GM12878 (cell line): ENCODE data around the gene ZBTB48. TPM values are rescaled to one million over a fixed set of nuclear protein-coding genes. Genes with fewer than 3 reads are reported as not detected.

Source experiments
- ATAC-seq: fragments of 200-7000 bp; cut with Tn5 transposase; 3 replicates; pipeline ENCODE4 v1.9.1; 2020; ENCODE audit warnings: mild to moderate bottlenecking, moderate library complexity
- BruUV-seq: library from RNA; stranded (reverse); fragments of 400-500 nt; replicated peaks from 2 replicates; lab custom pipeline; 2021; lab: Mats Ljungman, UMichigan
- CTCF ChIA-PET: fragments of 300-600 bp; sonication (Branson Sonifier 250); formaldehyde crosslinking; extraction: SDS; loops from one replicate; lab custom pipeline; 2021; ENCODE audit warnings: inconsistent platforms; lab: Yijun Ruan, JAX
- POLR2A ChIA-PET: fragments of 350-600 bp; formaldehyde crosslinking; extraction: SDS; loops from one replicate; lab custom pipeline; 2021; ENCODE audit warnings: inconsistent platforms; lab: Charles Lee
- RAD21 ChIA-PET: fragments of 300-600 bp; sonication (Branson Sonifier 250); formaldehyde crosslinking; loops from one replicate; lab custom pipeline; 2023; ENCODE audit warnings: antibody characterized with exemption; ENCODE audit not compliant: unreplicated experiment; lab: Charles Lee
- SMC1A ChIA-PET: fragments of 300-600 bp; sonication (Branson Sonifier 250); formaldehyde crosslinking; loops from one replicate; lab custom pipeline; 2023; ENCODE audit not compliant: unreplicated experiment, uncharacterized antibody; lab: Charles Lee
- DNase-seq: peaks from one replicate; pipeline ENCODE4 v3.0.0-alpha.2; 2011; ENCODE audit warnings: low read depth, low spot score
- FAIRE-seq: peaks from 3 replicates; lab custom pipeline; 2011; peaks lifted over from hg19 to GRCh38; lab: Jason Lieb, UNC
- H2AFZ ChIP-seq: 2 replicates; pipeline ENCODE4 v1.6.0; 2011; ENCODE audit warnings: low read depth, low read length, control low read depth; ENCODE audit not compliant: control insufficient read depth
- H3K27ac ChIP-seq: 2 replicates; pipeline ENCODE4 v1.5.1; 2011; ENCODE audit warnings: control low read depth; ENCODE audit not compliant: control insufficient read depth, insufficient read depth
- H3K27me3 ChIP-seq, 2 experiments: replicated peaks in 1 of 2; 2 replicates each; pipeline versions ENCODE4 v1.6.0 to v1.6.1; 2011; ENCODE audit warnings: low read length in 1 of 2; ENCODE audit not compliant: control insufficient read depth in 2 of 2, insufficient read depth in 2 of 2
- H3K36me3 ChIP-seq, 2 experiments: 2 replicates each; pipeline ENCODE4 v1.5.1; 2011; ENCODE audit warnings: low read length in 1 of 2; ENCODE audit not compliant: control insufficient read depth in 2 of 2, insufficient read depth in 2 of 2
- H3K4me1 ChIP-seq: 2 replicates; pipeline ENCODE4 v1.6.1; 2011; ENCODE audit warnings: mild to moderate bottlenecking, low read length, moderate library complexity, mixed read lengths; ENCODE audit not compliant: control insufficient read depth, insufficient read depth
- H3K4me2 ChIP-seq: 2 replicates; pipeline ENCODE4 v1.6.0; 2011; ENCODE audit warnings: control low read depth; ENCODE audit not compliant: control insufficient read depth, insufficient read depth
- H3K4me3 ChIP-seq: fragments of 200-600 bp; sonication (generic); 2 replicates; pipeline ENCODE4 v1.5.1; 2016
- H3K79me2 ChIP-seq: 2 replicates; pipeline ENCODE4 v1.6.0; 2011; ENCODE audit warnings: low read length; ENCODE audit not compliant: control insufficient read depth, insufficient read depth
- H3K9ac ChIP-seq: 2 replicates; pipeline ENCODE4 v1.8.0; 2011; ENCODE audit warnings: low read length, control low read depth, mixed read lengths; ENCODE audit not compliant: control insufficient read depth, insufficient read depth
- H3K9me3 ChIP-seq: replicated peaks from 3 replicates; pipeline ENCODE4 v1.5.1; 2011; ENCODE audit warnings: mild to moderate bottlenecking, low read length; ENCODE audit not compliant: control insufficient read depth, insufficient read depth
- H4K20me1 ChIP-seq: 2 replicates; pipeline ENCODE4 v1.6.0; 2011; ENCODE audit not compliant: control insufficient read depth, insufficient read depth
- BCLAF1 ChIP-seq: fragments of 450-650 bp; IDR thresholded peaks from 2 replicates; pipeline ENCODE4 v1.6.1; 2017; ENCODE audit warnings: antibody characterized with exemption, mild to moderate bottlenecking, moderate library complexity
- ESRRA ChIP-seq: IDR thresholded peaks from 2 replicates; pipeline ENCODE4 v1.6.1; 2012; ENCODE audit warnings: mild to moderate bottlenecking, low read length, improper control_type of control experiment
- FOS ChIP-seq: IDR thresholded peaks from 3 replicates; pipeline ENCODE4 v1.6.1; 2011; ENCODE audit warnings: borderline replicate concordance; ENCODE audit not compliant: insufficient read length; ENCODE audit errors: extremely low read depth
- LARP7 ChIP-seq: fragments of 450-650 bp; IDR thresholded peaks from 2 replicates; pipeline ENCODE4 v1.6.1; 2017; ENCODE audit warnings: mild to moderate bottlenecking
- MEF2A ChIP-seq: IDR thresholded peaks from 2 replicates; pipeline ENCODE4 v1.6.1; 2011; ENCODE audit warnings: low read depth, mild to moderate bottlenecking, low read length, moderate library complexity; ENCODE audit not compliant: insufficient read depth
- NFYA ChIP-seq: IDR thresholded peaks from 2 replicates; pipeline ENCODE4 v1.6.1; 2011; ENCODE audit warnings: low read depth, mild to moderate bottlenecking, low read length, improper control_type of control experiment, borderline replicate concordance
- RCOR1 ChIP-seq: conservative IDR thresholded peaks from 2 replicates; pipeline ENCODE4 v1.6.1; 2012; ENCODE audit warnings: low read depth, low read length, improper control_type of control experiment
- SMARCA5 ChIP-seq: fragments of 450-650 bp; IDR thresholded peaks from 2 replicates; pipeline ENCODE4 v1.6.1; 2017; ENCODE audit warnings: mild to moderate bottlenecking
- TCF3 ChIP-seq: IDR thresholded peaks from 2 replicates; pipeline ENCODE4 v1.6.1; 2012; ENCODE audit warnings: low read depth, mild to moderate bottlenecking, low read length, borderline replicate concordance; ENCODE audit not compliant: insufficient read depth
- WGBS: methylation state at CpG from one replicate; pipeline ENCODE4 v1.1.6; 2016; ENCODE audit warnings: low lambda C conversion rate; ENCODE audit not compliant: insufficient replicate concordance, insufficient coverage; ENCODE audit errors: missing lambda C conversion rate; 5-methylcytosine and 5-hydroxymethylcytosine counted together
- in situ Hi-C: fragments of 300-500 bp; cut with MboI; formaldehyde crosslinking; loops from 9 replicates; pipeline ENCODE4 v1.14.3; 2018; ENCODE audit warnings: mixed read lengths
- intact Hi-C: fragments of 100-400 bp; cut with micrococcal nuclease; formaldehyde crosslinking; loops from one replicate; pipeline ENCODE4 v1.14.2; 2022; ENCODE audit not compliant: unreplicated experiment
- polyA plus RNA-seq, 11 experiments: library from polyadenylated mRNA; depleted of rRNA in 4 of 11; unstranded in 6 of 11; stranded (reverse) in 5 of 11; fragments of >200 nt; fragmentation: Nextera tagmentation in 4 of 11; fragmentation: Illumina TruSeq in 1 of 11; extraction: Ambion mirVana in 4 of 11; extraction: Trizol in 1 of 11; gene quantifications; 1 replicate in 1 of 11; 2 replicates in 10 of 11; pipeline versions ENCODE4 v1.2.1 to v1.2.3, GENCODE V29; 2011 to 2016; ENCODE audit warnings: inconsistent platforms in 2 of 11, missing spikeins in 2 of 11, low read depth in 1 of 11
- total RNA-seq, 4 experiments: library from RNA; depleted of rRNA in 3 of 4; stranded (reverse); fragments of >200 nt in 3 of 4; fragmentation: Illumina TruSeq in 1 of 4; extraction: Trizol in 1 of 4; gene quantifications; 2 replicates each; pipeline versions ENCODE4 v1.2.1 to v1.2.3, GENCODE V29; 2013 to 2021

Gene ZBTB48
- total and polyA plus RNA-seq, 10 of the 15 experiments (the other 5 are each of a cell fraction or from before 2014, with no cell fraction given), result 1.00 to 25.3 (median 16.7) TPM

GRCh38 chr1:6570100-6570499, 9.7 kb upstream of the ZBTB48 start:
- H4K20me1 ChIP-seq, result no peaks in the 10 kb centered on the region
- no peak overlapping the region for H3K4me3 ChIP-seq
- DNase-seq (no peak), FAIRE-seq (no peak), ATAC-seq (no peak)
- H3K9ac ChIP-seq, result no peak overlapping the region
- H3K9me3 ChIP-seq, result no peaks in the 10 kb centered on the region; the same call in 1 of the 3 replicates
- ChIA-PET POLR2A (no interaction called here), SMC1A (no interaction called here), CTCF (interaction anchor here (0.6 kb wide), 1 partner anchor 15 kb away, joined by 3 read pairs; the partner anchor contains the start of gene NOL9), RAD21 (no interaction called here)
- H3K4me1 ChIP-seq, result no peaks in the 10 kb centered on the region
- no TSS peak for BruUV-seq
- in situ Hi-C loops (no loop called here), intact Hi-C loops (no loop called here)
- TF ChIP-seq MEF2A (no peak), FOS (no peak), BCLAF1 (no peak), RCOR1 (no peak), TCF3 (no peak), NFYA (no peak), LARP7 (no peak), ESRRA (no peak), SMARCA5 (no peak)
- 0% methylated on average over 3 of the region's 3 CpGs for WGBS
- H3K27ac ChIP-seq, result no peak overlapping the region
- H2AFZ ChIP-seq, result no peak overlapping the region
- H3K36me3 ChIP-seq, result no peaks in the 10 kb centered on the region
- H3K4me2 ChIP-seq, result no peak overlapping the region
- no peaks in the 10 kb centered on the region for H3K79me2 ChIP-seq
- H3K27me3 ChIP-seq, result no peaks in the 10 kb centered on the region; a peak in 1 of 4 replicates
